ENCODE results near the gene UNC5B.

DNA sequence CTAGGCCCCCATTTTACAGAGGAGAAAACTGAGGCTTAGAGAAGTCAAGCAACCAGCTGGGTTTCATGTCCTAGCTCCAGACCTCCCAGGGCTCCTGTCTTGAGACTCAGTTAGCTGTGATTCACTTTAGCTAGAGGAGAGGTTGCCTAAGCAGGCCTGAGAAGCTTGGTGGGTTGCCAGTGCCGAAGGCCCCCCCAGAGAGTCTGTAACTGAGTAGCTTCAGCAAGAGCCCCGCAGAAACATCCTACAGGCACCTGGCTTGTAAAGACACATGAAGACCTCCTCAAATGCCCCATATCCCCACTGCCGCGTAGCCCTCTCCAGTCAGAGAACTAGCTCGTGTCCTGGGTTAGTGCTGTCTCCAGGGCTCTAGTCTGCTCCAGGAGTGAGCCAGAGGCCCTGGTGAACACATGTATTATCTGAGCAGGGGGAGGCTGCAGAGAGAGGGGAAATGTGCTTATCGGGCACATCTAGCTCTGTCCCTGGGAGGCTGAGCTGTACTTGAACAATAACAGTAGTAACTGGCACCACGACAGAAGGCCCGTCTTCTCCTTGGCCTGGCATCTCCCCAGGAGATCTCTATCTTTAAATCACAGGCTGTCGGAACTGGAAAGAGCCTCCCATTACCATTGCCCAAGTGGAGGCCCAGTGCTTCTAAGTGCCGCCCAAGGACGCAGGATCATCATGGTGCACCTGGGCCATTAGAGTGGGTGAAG, 28.9 kb downstream of the UNC5B start:
- TF ChIP-seq EZH2 (IDR thresholded peaks at IDR 0.05) (no peak), POLR2AphosphoS5 (IDR thresholded peaks at IDR 0.05; ENCODE audit: borderline replicate concordance, low read depth, low read length) (no peak), FOXP2 (optimal IDR thresholded peaks at IDR 0.05; ENCODE audit: control extremely low read depth, extremely low read length, insufficient read depth) (no peak)
